Stimulated activated CD8-positive, alpha-beta memory T cell treated with anti-CD3 and anti-CD28 coated beads, Interleukin-4, amount 100 ng/mL, for 4 hours (primary cell): Measurements from ENCODE around the gene ZNF529.
A peak's percentile ranks its signal among the peaks of the same experiment; 100 is the strongest.
"Not testable (repeated sequence)": the region's sequence is repeated elsewhere in the genome, so short reads cannot be mapped to it uniquely, and the experiment has no call there.

Experiments
- DNase-seq, 2 donors: peaks; one replicate each; pipeline ENCODE4 v3.0.0-alpha.2; 2020; ENCODE audit warnings: low read depth in 2 of 2, low spot score in 1 of 2

ZNF529 gene

DNA sequence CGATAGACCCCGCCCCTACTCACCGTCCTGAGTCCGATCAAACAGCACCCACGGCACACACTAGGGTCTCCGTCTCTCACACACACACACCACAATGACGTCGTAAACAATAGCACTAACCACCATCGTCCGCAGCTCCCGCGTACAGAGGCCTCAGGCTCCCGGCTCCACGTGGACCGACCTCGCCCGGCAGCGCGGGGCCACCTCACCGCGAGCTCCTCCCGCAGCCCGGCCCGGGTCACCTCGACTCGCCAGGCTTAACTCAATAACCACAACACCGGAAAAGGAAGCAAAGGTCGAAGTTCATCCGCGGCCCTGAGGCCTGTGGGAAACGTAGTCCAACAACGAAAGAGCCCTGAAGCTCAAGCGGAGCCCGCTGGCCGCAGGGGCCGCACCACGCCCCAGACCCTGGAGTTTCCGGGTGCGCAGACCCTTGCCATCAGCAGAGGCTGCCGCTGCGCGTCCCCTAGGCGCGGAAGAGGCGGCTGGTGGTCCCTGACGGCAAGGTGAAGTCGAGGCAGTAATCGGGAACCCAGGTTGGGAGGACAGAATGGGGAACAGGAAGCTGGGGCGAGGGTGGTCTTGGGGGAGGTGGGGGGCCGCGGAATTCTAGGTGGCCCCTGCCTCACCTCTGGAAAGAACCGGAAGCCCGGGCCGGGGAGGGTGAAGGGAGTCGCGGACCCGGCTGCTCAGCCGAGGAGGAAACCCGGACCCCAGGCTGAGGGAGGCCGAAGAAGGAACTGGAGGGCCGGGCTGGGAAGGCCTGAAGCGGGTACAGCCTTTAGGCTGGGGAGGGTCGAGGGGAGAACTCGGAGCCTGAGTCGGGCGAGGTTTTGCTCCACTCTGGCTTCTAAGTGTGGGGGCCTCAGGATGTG, at the start of gene ZNF529:
TSS of gene ZNF529 (minus strand) at position 273 of the 875 bp plus-strand sequence. CDS start 946 bp downstream, outside the sequence.
- DNase-seq, result peak; percentile 63 to 74

DNA sequence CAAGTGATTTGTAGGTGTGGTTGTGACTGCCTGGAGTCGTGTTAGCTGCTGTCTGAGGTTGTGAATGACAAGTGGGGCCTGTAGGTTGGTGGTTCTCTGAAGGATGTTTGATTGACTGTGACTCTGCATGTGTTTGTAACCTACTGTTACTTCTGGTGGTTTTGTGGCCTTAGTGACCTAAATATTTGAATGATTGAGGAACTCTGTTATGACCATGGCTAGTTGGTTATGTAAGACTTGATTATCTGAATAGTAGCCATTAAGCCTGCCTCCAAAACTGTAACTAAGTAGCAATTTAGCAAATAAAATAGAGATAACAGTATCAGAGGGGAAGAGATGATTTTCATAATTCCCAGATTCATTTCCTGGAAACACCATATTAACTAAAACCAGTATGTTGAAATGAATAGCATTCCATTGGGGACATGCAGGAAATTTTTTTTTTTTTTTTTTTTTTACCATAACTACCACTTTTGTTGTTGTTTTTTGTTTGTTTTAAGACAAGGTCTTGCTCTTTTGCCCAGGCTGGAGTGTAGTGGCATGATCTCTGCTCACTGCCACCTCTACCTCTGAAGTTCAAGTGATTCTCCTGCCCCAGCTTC, 32.9 kb upstream of the ZNF529 start:
- no peak for DNase-seq

GRCh38 chr19:36605101-36605876, 32.2 kb upstream of the ZNF529 start, which contains the start of gene ZNF382:
ZNF382 (plus strand) TSS chr19:36605313; CDS start chr19:36609915, 4,602 bp downstream.
- peak; percentile 73 to 78 for DNase-seq

DNA sequence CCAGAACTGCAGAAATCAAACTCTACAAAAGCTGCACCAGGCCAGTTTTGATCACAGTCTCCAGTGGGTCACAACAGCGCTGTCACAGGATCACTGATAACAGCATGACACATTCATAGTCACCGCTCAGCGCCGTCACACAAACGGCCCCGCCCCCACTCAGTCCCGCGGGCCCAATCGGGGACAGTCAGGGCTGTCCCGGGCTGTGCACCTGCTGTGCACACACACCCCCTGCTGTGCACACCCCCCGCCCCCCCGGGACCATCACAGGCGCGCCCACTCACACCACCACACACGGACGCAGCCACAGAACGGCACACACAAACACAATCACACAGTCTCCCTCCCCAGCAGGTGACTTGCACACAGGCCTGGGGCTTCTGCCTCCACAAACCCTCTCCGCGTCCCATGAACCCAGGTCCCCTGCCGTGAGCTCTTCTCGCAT, 31.6 kb upstream of the ZNF529 start:
- peak; percentile 73 to 83 for DNase-seq

GRCh38 chr19:36602681-36603080, 29.6 kb upstream of the ZNF529 start:
- DNase-seq, result not testable (repeated sequence)

DNA sequence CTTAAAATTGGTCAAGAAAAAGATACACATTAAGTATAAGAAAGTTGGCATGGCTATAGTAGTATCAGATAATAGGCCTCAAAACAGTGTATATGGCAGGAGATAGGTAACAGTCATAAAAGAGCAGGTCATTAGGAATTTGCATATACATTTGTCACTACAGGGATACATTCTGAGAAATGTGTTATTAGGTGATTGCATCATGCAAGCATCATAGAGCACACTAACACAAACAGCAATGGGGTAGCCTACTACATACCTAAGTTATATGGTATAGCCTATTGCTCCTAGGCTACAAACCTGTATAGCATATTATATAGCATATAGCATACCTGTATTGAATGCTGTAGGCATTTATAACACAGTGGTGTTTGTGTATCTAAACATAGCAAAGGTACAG, 6.2 kb upstream of the ZNF529 start:
- no peak for DNase-seq

GRCh38 chr19:36577271-36577996, 4.3 kb upstream of the ZNF529 start:
- no peak for DNase-seq

DNA sequence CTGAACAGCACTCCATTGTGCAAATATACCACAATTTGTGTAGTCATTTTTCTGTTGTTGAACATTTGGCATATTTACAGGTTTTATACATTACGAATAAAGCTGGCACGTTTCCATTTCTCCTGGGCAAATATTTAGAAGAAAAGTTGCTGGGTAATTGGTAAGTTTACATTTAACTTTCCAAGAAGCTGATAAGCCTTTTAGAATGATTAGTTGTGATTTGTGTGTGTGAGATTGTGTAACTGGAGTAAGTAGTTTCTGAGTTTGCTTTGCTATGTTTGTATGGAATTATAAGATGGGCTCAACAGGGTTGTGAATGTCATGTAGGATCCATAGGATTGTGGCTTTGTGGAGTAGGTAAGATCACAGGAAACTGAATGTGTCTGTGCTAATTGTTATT, 1.6 kb upstream of the ZNF529 start:
- DNase-seq, result no peak

- no peak for DNase-seq
Observed at GRCh38 chr19:36573895-36574720, 1.0 kb upstream of the ZNF529 start.

- no peak for DNase-seq
Observed at GRCh38 chr19:36572593-36573019, 486 bp downstream of the ZNF529 start.

DNA sequence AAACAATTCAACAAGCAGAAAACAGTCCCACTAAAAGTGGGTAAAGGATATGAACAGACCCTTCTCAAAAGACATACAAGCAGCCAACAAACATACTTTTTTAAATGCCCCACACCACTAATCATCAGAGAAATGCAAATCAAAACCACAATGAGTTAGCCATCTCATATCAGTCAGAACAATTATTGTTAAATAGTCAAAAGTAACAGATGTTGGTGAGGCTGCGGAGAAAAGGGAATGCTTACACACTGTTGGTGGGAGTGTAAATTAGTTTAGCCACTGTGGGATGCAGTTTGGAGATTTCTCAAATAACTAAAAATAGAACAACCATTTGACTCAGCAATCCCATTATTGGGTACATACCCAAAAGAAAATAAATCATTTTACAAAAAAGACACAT, 8.7 kb downstream of the ZNF529 start:
- no peak for DNase-seq

GRCh38 chr19:36547001-36547732, 25.9 kb downstream of the ZNF529 start:
- DNase-seq, result no peak

DNA sequence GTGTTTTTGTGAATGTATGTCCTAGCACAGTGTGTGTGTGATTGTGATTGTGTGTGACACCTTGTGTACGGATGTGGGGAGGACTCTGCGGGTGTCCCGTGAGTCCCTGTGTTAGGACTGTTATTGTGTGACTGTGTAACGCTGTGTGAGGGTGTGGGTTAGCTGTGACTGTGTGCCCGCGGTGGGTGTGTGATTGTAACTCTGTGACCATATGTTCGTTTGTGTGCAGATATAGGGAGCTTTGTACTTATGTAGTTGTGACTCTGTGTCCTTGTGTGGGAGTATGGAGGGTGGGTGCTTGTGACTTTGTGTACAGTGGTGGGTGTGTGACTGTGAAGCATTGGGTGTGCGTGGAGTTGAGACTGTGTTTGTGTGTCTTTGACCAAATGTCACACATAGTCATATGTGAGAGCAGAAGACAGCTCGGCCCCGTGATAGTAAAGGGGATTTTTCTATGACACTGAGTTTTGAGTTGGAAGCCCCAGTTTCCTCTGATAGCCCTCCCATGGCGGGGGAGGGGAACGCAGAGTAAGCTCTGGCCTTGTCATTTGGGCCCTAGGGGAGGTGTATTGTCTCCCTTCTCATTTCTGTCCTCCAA, 44.1 kb downstream of the ZNF529 start:
- peak; percentile 2 to 12 for DNase-seq

GRCh38 chr19:36528194-36528920, 44.7 kb downstream of the ZNF529 start, which contains the start of gene ZNF260:
ZNF260 (minus strand) TSS chr19:36528271; CDS start chr19:36515238, 13,033 bp downstream.
- DNase-seq, result peak; percentile 81 to 87

GRCh38 chr19:36527873-36528193, 45.3 kb downstream of the ZNF529 start:
- no peak for DNase-seq

DNA sequence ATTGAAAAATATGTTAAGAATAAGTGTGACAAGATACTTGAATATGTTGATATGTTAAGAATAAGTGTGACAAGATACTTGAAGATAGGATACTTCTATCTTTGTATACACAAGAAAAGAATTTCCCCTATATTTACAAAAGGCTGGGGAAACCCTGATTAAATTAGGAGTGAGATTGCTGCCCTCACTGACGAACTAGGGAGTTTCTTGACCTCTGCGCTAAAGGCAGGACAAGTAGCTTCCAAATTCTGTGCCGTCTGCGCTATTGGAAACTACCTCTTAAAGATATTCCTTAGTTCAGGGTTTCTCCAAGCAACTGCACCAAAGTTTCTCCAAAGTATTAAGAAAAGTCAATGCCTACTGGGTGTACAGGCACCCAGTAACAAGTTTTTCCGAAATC, 45.8 kb downstream of the ZNF529 start:
- DNase-seq, result no peak

- no peak for DNase-seq
Observed at GRCh38 chr19:36526581-36526980, 46.5 kb downstream of the ZNF529 start.

DNA sequence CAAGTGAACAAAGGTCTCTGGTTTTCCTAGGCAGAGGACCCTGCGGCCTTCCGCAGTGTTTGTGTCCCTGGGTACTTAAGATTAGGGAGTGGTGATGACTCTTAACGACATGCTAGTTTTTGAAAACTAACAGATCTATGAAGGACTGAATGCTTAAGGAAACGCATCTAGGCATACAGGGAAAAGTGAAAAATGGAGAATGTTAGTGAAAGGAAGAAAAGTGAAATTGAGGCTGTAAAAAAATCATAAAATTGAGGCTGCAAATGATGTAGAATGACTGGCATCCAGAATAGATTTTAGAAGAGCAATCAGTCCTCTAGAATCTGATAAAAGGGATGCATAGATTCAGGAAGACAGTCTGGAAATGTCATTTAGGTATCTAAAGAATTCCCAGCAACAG, 48.5 kb downstream of the ZNF529 start:
- no peak for DNase-seq
